Trophoblast cell (in vitro differentiated cells and primary cell): ENCODE data around the gene APRT.

Experiments
- DNase-seq, 2 donors: peaks; one replicate each; pipeline ENCODE4 v3.0.0-alpha.2; 2016
- H2AFZ ChIP-seq: 2 replicates; pipeline ENCODE4 v1.6.1; 2013; ENCODE audit warnings: low read length, moderate library complexity, mild to moderate bottlenecking; ENCODE audit not compliant: insufficient read depth, poor library complexity
- H2AK5ac ChIP-seq: 2 replicates; pipeline ENCODE4 v1.6.1; 2013; ENCODE audit warnings: mild to moderate bottlenecking, low read length
- H2BK120ac ChIP-seq: 2 replicates; pipeline ENCODE4 v1.6.1; 2013; ENCODE audit warnings: low read length, mild to moderate bottlenecking, moderate library complexity; ENCODE audit not compliant: insufficient read depth, poor library complexity
- H2BK12ac ChIP-seq: 2 replicates; pipeline ENCODE4 v1.6.1; 2013; ENCODE audit warnings: mild to moderate bottlenecking, low read length, moderate library complexity
- H2BK5ac ChIP-seq: 2 replicates; pipeline ENCODE4 v1.6.1; 2013; ENCODE audit warnings: low read length, low read depth, moderate library complexity, mild to moderate bottlenecking; ENCODE audit not compliant: poor library complexity
- H3K14ac ChIP-seq: 2 replicates; pipeline ENCODE4 v1.6.1; 2013; ENCODE audit warnings: mild to moderate bottlenecking, low read length
- H3K18ac ChIP-seq: 2 replicates; pipeline ENCODE4 v1.6.1; 2013; ENCODE audit warnings: mild to moderate bottlenecking, low read length
- H3K23ac ChIP-seq: 2 replicates; pipeline ENCODE4 v1.6.1; 2013; ENCODE audit warnings: low read length
- H3K27ac ChIP-seq: 2 replicates; pipeline ENCODE4 v1.5.1; 2013; ENCODE audit warnings: low read depth, mild to moderate bottlenecking, inconsistent platforms, low read length, moderate library complexity
- H3K27me3 ChIP-seq: 2 replicates; pipeline ENCODE4 v1.6.1; 2013; ENCODE audit warnings: inconsistent platforms, mild to moderate bottlenecking, low read length, moderate library complexity; ENCODE audit not compliant: insufficient read depth
- H3K36me3 ChIP-seq, 2 experiments: 1 replicate in 1 of 2; 2 replicates in 1 of 2; pipeline ENCODE4 v1.6.1; 2013; ENCODE audit warnings: low read length in 2 of 2, mild to moderate bottlenecking in 2 of 2, moderate library complexity in 1 of 2; ENCODE audit not compliant: insufficient read depth in 2 of 2, control insufficient read depth in 1 of 2
- H3K4ac ChIP-seq: 2 replicates; pipeline ENCODE4 v1.6.1; 2013; ENCODE audit warnings: low read depth, mild to moderate bottlenecking, low read length, moderate library complexity
- H3K4me1 ChIP-seq, 2 experiments: 1 replicate in 1 of 2; 2 replicates in 1 of 2; pipeline ENCODE4 v1.6.1; 2013; ENCODE audit warnings: low read length in 2 of 2, mild to moderate bottlenecking in 2 of 2, moderate library complexity in 1 of 2; ENCODE audit not compliant: insufficient read depth in 2 of 2, control insufficient read depth in 1 of 2
- H3K4me2 ChIP-seq: 2 replicates; pipeline ENCODE4 v1.6.1; 2013; ENCODE audit warnings: inconsistent platforms, mild to moderate bottlenecking, low read length, moderate library complexity
- H3K4me3 ChIP-seq: 2 replicates; pipeline ENCODE4 v1.5.1; 2013; ENCODE audit warnings: mild to moderate bottlenecking, low read depth, low read length, inconsistent platforms
- H3K79me1 ChIP-seq: one replicate; pipeline ENCODE4 v1.6.1; 2013; ENCODE audit warnings: low read length
- H3K79me2 ChIP-seq: 2 replicates; pipeline ENCODE4 v1.6.1; 2013; ENCODE audit warnings: low read length, mild to moderate bottlenecking; ENCODE audit not compliant: control insufficient read depth, insufficient read depth, poor library complexity
- H3K9ac ChIP-seq: 2 replicates; pipeline ENCODE4 v1.6.1; 2013; ENCODE audit warnings: mild to moderate bottlenecking, low read length
- H3K9me3 ChIP-seq: 2 replicates; pipeline ENCODE4 v1.6.1; 2013; ENCODE audit warnings: low read depth, mild to moderate bottlenecking, control low read depth, inconsistent platforms, low read length; ENCODE audit not compliant: insufficient read depth
- H4K12ac ChIP-seq: 2 replicates; pipeline ENCODE4 v1.6.1; 2013; ENCODE audit warnings: low read depth, mild to moderate bottlenecking, low read length, moderate library complexity
- H4K8ac ChIP-seq: 2 replicates; pipeline ENCODE4 v1.6.1; 2013; ENCODE audit warnings: low read depth, mild to moderate bottlenecking, low read length, moderate library complexity
- H4K91ac ChIP-seq: one replicate; pipeline ENCODE4 v1.6.1; 2013; ENCODE audit warnings: low read depth, mild to moderate bottlenecking, low read length, moderate library complexity
- WGBS: extraction: QIAGEN DNeasy Blood & Tissue Kit; methylation state at CpG from one replicate; pipeline ENCODE4 v1.1.7; 2013; ENCODE audit warnings: missing lambda C conversion rate; ENCODE audit not compliant: insufficient read length, insufficient coverage; ENCODE audit errors: extremely low coverage; 5-methylcytosine and 5-hydroxymethylcytosine counted together

Gene APRT

DNA sequence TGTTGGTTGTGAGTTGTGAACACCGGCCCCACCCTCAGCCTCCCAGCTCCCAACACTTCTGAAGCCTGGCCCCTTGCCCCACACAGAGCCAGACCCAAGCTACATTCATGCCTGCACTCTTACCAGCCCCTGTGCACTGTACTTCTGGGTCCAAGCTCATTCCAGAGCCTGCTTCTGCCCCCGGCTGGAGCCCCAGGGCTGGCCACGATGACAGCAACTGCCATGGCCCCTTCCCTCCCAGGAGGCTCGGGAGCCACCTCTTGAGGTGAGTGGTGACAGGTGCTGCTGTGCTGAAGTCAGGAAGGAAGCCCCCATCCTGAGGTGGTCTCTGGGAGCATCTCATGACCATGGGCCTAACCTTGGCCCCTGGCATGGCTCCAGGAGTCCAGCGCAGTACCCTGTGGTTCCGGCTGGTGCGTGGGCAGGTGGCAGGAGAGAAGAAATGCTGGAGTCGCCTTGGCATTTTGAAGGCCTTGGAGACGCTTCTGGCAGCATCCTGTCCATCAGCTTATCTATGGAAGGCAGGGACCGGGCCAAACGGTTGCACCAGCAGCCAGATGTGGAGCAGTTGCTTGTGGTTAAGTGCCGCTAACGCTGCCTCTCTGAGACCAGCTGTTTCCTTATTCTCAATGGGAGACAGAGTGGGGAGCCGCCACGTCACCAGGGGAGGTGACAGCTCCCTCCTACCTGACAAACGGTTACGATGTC is 12.0 kb downstream of the APRT start:
- Histone ChIP-seq H2AFZ (no peak overlapping the region), H3K18ac (no peak overlapping the region), H2BK120ac (no peak overlapping the region), H3K36me3 (peaks cover 0 to under 1% of the 10 kb centered on the region in 2 experiments), H3K4ac (no peak overlapping the region), H4K8ac (no peak overlapping the region), H3K4me3 (no peak overlapping the region), H3K9ac (no peak overlapping the region), H3K4me2 (no peak overlapping the region), H3K79me1 (peaks cover 9% of the 10 kb centered on the region), H3K9me3 (peaks cover 4% of the 10 kb centered on the region), H3K4me1 (peaks cover 4 to 9% of the 10 kb centered on the region in 2 experiments), H3K27me3 (no peaks in the 10 kb centered on the region), H4K91ac (no peak overlapping the region), H3K14ac (no peak overlapping the region), H3K27ac (no peak overlapping the region), H3K79me2 (peaks cover 8% of the 10 kb centered on the region), H2BK12ac (no peak overlapping the region), H4K12ac (no peak overlapping the region), H3K23ac (no peak overlapping the region), H2AK5ac (no peak overlapping the region), H2BK5ac (no peak overlapping the region)
- DNase-seq: no peak
- no CpG with 5 or more reads among the region's 17 CpGs for WGBS

GRCh38 chr16:88798772-88799455 is 12.8 kb downstream of the APRT start:
- no peak overlapping the region for H4K8ac ChIP-seq
- H3K4me3 ChIP-seq: no peak overlapping the region
- no peak overlapping the region for H3K27ac ChIP-seq
- no peak overlapping the region for H2AFZ ChIP-seq
- H4K91ac ChIP-seq: no peak overlapping the region
- H3K79me1 ChIP-seq: peaks cover 5% of the 10 kb centered on the region
- no peaks in the 10 kb centered on the region for H3K36me3 ChIP-seq
- H3K79me2 ChIP-seq: peaks cover 3% of the 10 kb centered on the region
- H3K27me3 ChIP-seq: no peaks in the 10 kb centered on the region
- H2BK12ac ChIP-seq: no peak overlapping the region
- no peak overlapping the region for H4K12ac ChIP-seq
- no peak overlapping the region for H3K9ac ChIP-seq
- H3K4me2 ChIP-seq: no peak overlapping the region
- H3K9me3 ChIP-seq: peaks cover 4% of the 10 kb centered on the region
- H3K18ac ChIP-seq: no peak overlapping the region
- H2BK120ac ChIP-seq: no peak overlapping the region
- no peak overlapping the region for H3K14ac ChIP-seq
- H3K4me1 ChIP-seq: peaks cover 2% of the 10 kb centered on the region in 2 experiments
- DNase-seq: no peak
- H2AK5ac ChIP-seq: no peak overlapping the region
- no peak overlapping the region for H3K4ac ChIP-seq
- H2BK5ac ChIP-seq: no peak overlapping the region
- H3K23ac ChIP-seq: no peak overlapping the region

GRCh38 chr16:88798073-88798472 is 13.7 kb downstream of the APRT start:
- Histone ChIP-seq H4K91ac (no peak overlapping the region), H4K12ac (no peak overlapping the region), H3K27ac (no peak overlapping the region), H3K4me1 (peaks cover 2% of the 10 kb centered on the region in 2 experiments), H3K14ac (no peak overlapping the region), H3K9me3 (peaks cover 4% of the 10 kb centered on the region), H2BK12ac (no peak overlapping the region), H3K23ac (no peak overlapping the region), H3K79me2 (no peaks in the 10 kb centered on the region), H3K36me3 (no peaks in the 10 kb centered on the region), H3K27me3 (no peaks in the 10 kb centered on the region), H2BK5ac (no peak overlapping the region), H2AFZ (no peak overlapping the region), H2AK5ac (no peak overlapping the region), H2BK120ac (no peak overlapping the region), H3K4ac (no peak overlapping the region), H3K4me3 (peak overlapping the region; percentile 34), H4K8ac (no peak overlapping the region), H3K9ac (no peak overlapping the region), H3K18ac (no peak overlapping the region), H3K4me2 (no peak overlapping the region), H3K79me1 (peaks cover 3% of the 10 kb centered on the region)
- WGBS: 100% methylated on average over 2 of the region's 4 CpGs
- DNase-seq: no peak

DNA sequence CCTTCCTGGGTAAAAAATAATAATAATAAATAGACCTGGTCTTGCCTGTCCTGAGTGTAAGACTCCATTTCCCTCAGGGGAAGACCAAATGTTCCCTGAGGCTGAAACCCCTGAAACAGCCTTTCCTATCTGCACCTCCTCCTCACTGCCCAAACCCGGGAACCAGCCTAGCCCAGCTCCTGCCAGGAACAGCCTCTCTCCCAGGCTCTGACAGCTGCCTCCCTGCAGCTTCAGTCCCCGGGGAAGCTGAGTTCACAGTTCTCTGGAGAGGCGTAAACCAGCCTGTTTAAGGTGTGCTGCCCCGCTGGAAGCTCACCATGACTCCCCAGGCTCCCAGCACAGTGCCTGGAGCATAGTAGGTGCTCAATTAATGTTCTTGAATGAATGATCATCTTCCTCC is 15.4 kb downstream of the APRT start:
- Histone ChIP-seq H3K79me2 (no peaks in the 10 kb centered on the region), H4K91ac (no peak overlapping the region), H3K9me3 (peaks cover 5% of the 10 kb centered on the region), H3K79me1 (no peaks in the 10 kb centered on the region), H4K12ac (no peak overlapping the region), H3K14ac (no peak overlapping the region), H4K8ac (no peak overlapping the region), H3K36me3 (no peaks in the 10 kb centered on the region), H2AFZ (no peak overlapping the region), H3K4me3 (no peak overlapping the region), H2BK120ac (no peak overlapping the region), H3K4ac (no peak overlapping the region), H2BK12ac (no peak overlapping the region), H3K23ac (no peak overlapping the region), H3K18ac (no peak overlapping the region), H3K4me2 (no peak overlapping the region), H3K9ac (no peak overlapping the region), H2BK5ac (no peak overlapping the region), H3K4me1 (no peaks in the 10 kb centered on the region), H3K27ac (no peak overlapping the region), H3K27me3 (no peaks in the 10 kb centered on the region), H2AK5ac (no peak overlapping the region)
- no CpG with 5 or more reads among the region's 4 CpGs for WGBS
- no peak for DNase-seq
